ENCODE data around the gene CTRL. TPM values are rescaled to one million over a fixed set of nuclear protein-coding genes. Genes with fewer than 3 reads are reported as not detected.

Gene CTRL
- total and polyA plus RNA-seq, 7 donors, result 0.27 to 1.1 (median 1.1) TPM

- DNase-seq (no peak), ATAC-seq (no peak)
- Histone ChIP-seq H3K4me3 (no peak overlapping the region), H3K4me1 (peaks cover 85% of the 10 kb centered on the region), H3K27me3 (ENCODE audit: insufficient read depth in 3 of 3, low read length in 2 of 3) (no peaks in the 10 kb centered on the region), H3K36me3 (ENCODE audit: insufficient read depth in 1 of 2, low read depth in 1 of 2) (peaks cover 0 to 65% of the 10 kb centered on the region in 2 donors), H3K27ac (peak overlapping the region; percentile 78), H3K9me3 (no peaks in the 10 kb centered on the region)
- no peak for TF ChIP-seq CTCF (IDR thresholded peaks at IDR 0.05)
- intact Hi-C loops (cut with DNase I), result no loop called here
- 94 to 96% (median 95%) methylated on average over 8 of the region's 8 CpGs for WGBS, 3 donors
Measured at GRCh38 chr16:67962135-67962534, 30.5 kb upstream of the CTRL start.

GRCh38 chr16:67961551-67961957, 29.9 kb upstream of the CTRL start:
- Histone ChIP-seq H3K9me3 (no peaks in the 10 kb centered on the region), H3K4me3 (no peak overlapping the region), H3K36me3 (ENCODE audit: insufficient read depth in 1 of 2, low read depth in 1 of 2) (peaks cover 0 to 70% of the 10 kb centered on the region in 2 donors), H3K27ac (peak overlapping the region; percentile 78), H3K27me3 (ENCODE audit: insufficient read depth in 3 of 3, low read length in 2 of 3) (no peaks in the 10 kb centered on the region), H3K4me1 (peaks cover 79% of the 10 kb centered on the region)
- no peak for TF ChIP-seq CTCF (IDR thresholded peaks at IDR 0.05)
- peak in 2 of 4 donors; percentile 8 to 19 for ATAC-seq
- intact Hi-C loops (cut with DNase I), result no loop called here
- peak in 1 of 2 donors; percentile 44 for DNase-seq
- WGBS, 3 donors, result 40 to 65% (median 54%) methylated on average over 13 of the region's 13 CpGs

GRCh38 chr16:67959536-67960329, 28.1 kb upstream of the CTRL start:
- 26 to 35% (median 35%) methylated on average over 11 of the region's 11 CpGs for WGBS, 3 donors
- ATAC-seq, result peak; percentile 42 to 81 (median 71)
- Histone ChIP-seq H3K4me1 (peaks cover 62% of the 10 kb centered on the region), H3K27me3 (ENCODE audit: insufficient read depth in 3 of 3, low read length in 2 of 3) (no peaks in the 10 kb centered on the region), H3K36me3 (ENCODE audit: insufficient read depth in 1 of 2, low read depth in 1 of 2) (peaks cover 0 to 89% of the 10 kb centered on the region in 2 donors), H3K9me3 (no peaks in the 10 kb centered on the region), H3K27ac (peak overlapping the region; percentile 78), H3K4me3 (peak overlapping the region; percentile 11)
- TF ChIP-seq CTCF (IDR thresholded peaks at IDR 0.05), result no peak
- DNase-seq, result peak; percentile 86 to 89
- intact Hi-C loops (cut with DNase I), result no loop called here

- H3K4me3 ChIP-seq, result no peak overlapping the region
- H3K36me3 ChIP-seq (ENCODE audit: insufficient read depth in 1 of 2, low read depth in 1 of 2), result peaks cover 0 to 100% of the 10 kb centered on the region in 2 donors
- intact Hi-C loops (cut with DNase I), result no loop called here
- DNase-seq (no peak), ATAC-seq (no peak)
- no peak for TF ChIP-seq CTCF (IDR thresholded peaks at IDR 0.05)
- H3K9me3 ChIP-seq, result no peaks in the 10 kb centered on the region
- WGBS, 3 donors, result 93 to 95% (median 93%) methylated on average over 9 of the region's 9 CpGs
- no peaks in the 10 kb centered on the region for H3K27me3 ChIP-seq (ENCODE audit: insufficient read depth in 3 of 3, low read length in 2 of 3)
- H3K27ac ChIP-seq, result peak overlapping the region; percentile 78
- peaks cover 41% of the 10 kb centered on the region for H3K4me1 ChIP-seq
Measured at GRCh38 chr16:67957622-67958021, 26.0 kb upstream of the CTRL start.

Data from psoas muscle (tissue), 8 donors.